Peyer's patch (tissue), 4 donors: ENCODE measurements around the gene DCC.

Experiments used
- POLR2A ChIP-seq, 2 donors: fragments of 450-650 bp; IDR thresholded peaks; one replicate each; pipeline ENCODE4 v1.5.1; 2017; ENCODE audit warnings: antibody characterized with exemption in 2 of 2, mild to moderate bottlenecking in 2 of 2, moderate library complexity in 2 of 2
- TF ChIP-seq, protein P1 (sequence below), 6 experiments: fragments of 450-650 bp in 4 of 6; fragments of 200-600 bp in 2 of 6; sonication (generic) in 1 of 6; IDR thresholded peaks; one replicate each; pipeline ENCODE4 v1.5.1; 2017 to 2019; ENCODE audit warnings: antibody characterized with exemption in 6 of 6, mild to moderate bottlenecking in 3 of 6, moderate library complexity in 1 of 6

DNA sequence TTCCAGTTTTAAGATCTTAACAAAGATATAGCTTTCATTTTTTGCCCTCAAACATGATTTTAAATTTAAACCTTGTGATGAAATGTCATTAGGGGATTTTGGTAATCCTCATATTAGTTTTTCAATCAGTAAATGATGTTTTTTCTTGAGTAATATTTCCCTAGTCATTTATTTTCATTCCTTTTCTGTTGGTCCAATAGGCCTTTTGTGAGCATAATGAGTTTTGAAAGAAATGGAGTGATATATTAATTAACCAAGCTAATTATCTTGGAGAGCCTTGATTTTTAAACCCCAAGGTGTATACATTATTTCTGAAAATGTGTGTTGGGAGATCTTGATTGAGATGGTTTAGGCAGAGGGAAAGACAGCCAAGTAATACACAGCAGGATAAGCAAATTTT lies 46.3 kb downstream of the DCC start:
- TF ChIP-seq, protein P1, sequence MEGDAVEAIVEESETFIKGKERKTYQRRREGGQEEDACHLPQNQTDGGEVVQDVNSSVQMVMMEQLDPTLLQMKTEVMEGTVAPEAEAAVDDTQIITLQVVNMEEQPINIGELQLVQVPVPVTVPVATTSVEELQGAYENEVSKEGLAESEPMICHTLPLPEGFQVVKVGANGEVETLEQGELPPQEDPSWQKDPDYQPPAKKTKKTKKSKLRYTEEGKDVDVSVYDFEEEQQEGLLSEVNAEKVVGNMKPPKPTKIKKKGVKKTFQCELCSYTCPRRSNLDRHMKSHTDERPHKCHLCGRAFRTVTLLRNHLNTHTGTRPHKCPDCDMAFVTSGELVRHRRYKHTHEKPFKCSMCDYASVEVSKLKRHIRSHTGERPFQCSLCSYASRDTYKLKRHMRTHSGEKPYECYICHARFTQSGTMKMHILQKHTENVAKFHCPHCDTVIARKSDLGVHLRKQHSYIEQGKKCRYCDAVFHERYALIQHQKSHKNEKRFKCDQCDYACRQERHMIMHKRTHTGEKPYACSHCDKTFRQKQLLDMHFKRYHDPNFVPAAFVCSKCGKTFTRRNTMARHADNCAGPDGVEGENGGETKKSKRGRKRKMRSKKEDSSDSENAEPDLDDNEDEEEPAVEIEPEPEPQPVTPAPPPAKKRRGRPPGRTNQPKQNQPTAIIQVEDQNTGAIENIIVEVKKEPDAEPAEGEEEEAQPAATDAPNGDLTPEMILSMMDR (IDR thresholded peaks at IDR 0.05), result no peak
- no peak for TF ChIP-seq POLR2A (IDR thresholded peaks at IDR 0.05)
